ENCODE results near the gene UTRN. TPM values are rescaled to one million over a fixed set of nuclear protein-coding genes. Genes with fewer than 3 reads are reported as not detected.

UTRN gene
- total RNA-seq, 2 experiments from 2014 or later, result 35.3 to 39.9 TPM

DNA sequence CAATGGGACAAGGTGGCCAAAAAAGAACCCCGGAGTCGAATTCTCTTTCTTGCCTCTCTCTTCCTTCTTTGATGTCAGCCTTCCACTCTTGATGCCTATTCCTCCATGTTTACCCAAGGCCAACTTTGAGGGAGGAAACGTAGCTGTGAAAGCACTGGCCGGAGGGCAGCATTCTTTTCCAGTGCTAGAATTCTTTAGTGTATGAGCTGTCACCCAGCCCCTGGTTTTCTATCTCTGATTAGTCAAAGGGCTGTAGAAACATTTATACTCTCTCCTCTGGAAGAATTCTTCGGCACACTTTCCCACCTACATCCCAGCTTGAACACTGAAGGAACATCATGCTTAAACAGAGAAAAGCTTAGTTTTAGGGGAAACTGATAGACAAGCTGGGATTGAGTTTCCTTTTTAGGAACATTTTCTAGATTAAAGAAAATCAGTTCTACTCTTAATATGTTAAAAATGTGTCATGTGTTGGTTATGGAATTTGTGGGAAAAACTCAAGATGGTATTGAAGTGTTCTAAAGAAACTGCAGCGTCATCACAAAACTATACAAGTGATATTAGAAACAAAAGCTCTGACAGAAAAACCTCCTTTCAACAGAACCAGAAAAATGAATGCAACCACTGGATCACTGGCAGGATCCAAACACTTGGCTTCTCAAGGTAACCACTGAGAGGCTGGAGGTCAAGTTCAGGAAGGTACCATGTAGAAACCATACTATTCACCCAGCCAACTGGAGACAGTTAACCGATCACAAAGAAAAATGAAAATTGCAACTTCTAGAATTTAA, 20.7 kb upstream of the UTRN start:
- no peaks in the 10 kb centered on the region for H3K36me3 Mint-ChIP-seq (ENCODE audit: low read depth)
- H3K27me3 Mint-ChIP-seq (ENCODE audit: low read depth), result no peaks in the 10 kb centered on the region
- H3K4me3 Mint-ChIP-seq, result no peak overlapping the region
- H3K4me1 Mint-ChIP-seq (ENCODE audit: low read depth), result no peaks in the 10 kb centered on the region
- no peak for DNase-seq
- H3K27ac Mint-ChIP-seq, result no peak overlapping the region
- CTCF ChIA-PET, result interaction anchor here (1.6 kb wide), 1 partner anchor 13 kb away, joined by 3 read pairs; no protein-coding TSS in a partner anchor
- no peaks in the 10 kb centered on the region for H3K9me3 Mint-ChIP-seq
- intact Hi-C loops (cut with micrococcal nuclease), result loop anchor here (5.0 kb wide), 1 partner anchor 763 kb away; no protein-coding TSS in a partner anchor

DNA sequence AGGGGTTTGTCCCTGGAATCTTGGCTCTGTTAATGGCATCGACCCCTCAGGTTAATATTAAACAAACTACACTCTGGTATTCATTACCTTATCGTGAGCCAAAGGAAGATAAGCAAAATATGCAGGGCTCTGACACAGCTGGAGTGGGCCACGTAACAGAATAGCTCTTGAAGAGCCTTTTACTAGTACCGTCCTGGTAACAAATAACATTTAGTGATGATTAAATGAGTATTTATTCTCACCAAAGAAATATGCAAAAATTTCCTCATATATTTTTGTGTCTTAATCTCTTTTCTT, 20.1 kb upstream of the UTRN start:
- Mint-ChIP-seq H3K27me3 (ENCODE audit: low read depth) (no peaks in the 10 kb centered on the region), H3K9me3 (no peaks in the 10 kb centered on the region), H3K4me1 (ENCODE audit: low read depth) (no peaks in the 10 kb centered on the region), H3K36me3 (ENCODE audit: low read depth) (no peaks in the 10 kb centered on the region), H3K4me3 (no peak overlapping the region), H3K27ac (no peak overlapping the region)
- no peak for DNase-seq
- intact Hi-C loops (cut with micrococcal nuclease), result no loop called here
- CTCF ChIA-PET, result interaction anchor here (1.6 kb wide), 1 partner anchor 12 kb away, joined by 3 read pairs; no protein-coding TSS in a partner anchor

DNA sequence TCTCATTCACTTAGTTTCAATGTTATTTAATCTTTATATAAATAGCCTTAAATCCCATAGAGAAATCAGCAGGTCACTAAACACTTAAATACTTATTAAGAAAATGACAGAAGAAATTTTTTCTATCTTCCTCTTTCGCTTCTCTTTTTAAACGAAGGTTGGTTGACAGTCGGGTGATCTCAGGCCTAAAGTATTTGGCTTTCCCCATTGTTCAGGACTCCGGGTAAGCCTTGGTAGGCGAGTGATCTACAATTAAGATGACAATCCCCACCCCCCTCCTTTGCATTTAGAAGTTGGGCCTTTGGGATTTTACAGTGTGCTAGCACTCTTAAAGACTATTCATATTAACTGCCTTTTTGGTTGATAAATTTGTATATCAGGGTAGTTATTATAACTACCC, 19.7 kb upstream of the UTRN start:
- CTCF ChIA-PET, result interaction anchor here (1.6 kb wide), 1 partner anchor 12 kb away, joined by 3 read pairs; no protein-coding TSS in a partner anchor

DNA sequence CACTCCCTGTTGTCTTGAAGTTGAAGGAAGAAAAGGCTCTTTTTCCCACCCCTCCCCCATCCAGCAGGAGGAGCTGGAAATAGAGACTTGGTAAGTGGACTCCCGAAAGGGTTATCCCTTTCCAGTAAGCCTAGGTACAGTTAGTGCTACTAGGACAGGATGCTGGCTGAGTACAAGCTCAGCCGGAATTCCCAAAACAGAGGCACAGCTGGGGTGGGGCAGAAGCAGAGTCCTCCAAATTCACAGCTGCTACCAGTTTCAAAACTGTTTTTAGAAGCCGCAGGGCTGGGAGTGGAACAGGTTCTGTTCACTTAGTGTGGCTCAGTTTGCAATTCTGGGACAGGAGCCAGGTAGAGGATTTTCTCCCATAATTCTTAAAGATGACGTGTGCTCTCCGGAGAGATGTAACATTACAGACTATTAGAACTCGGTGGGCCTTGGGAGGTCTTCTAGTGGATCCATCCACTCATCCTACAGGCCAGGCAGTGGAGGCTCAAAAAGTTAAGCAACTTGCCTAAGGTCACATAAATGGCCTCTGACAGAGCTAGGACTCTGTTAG, 19.0 kb upstream of the UTRN start:
- Mint-ChIP-seq H3K36me3 (ENCODE audit: low read depth) (no peaks in the 10 kb centered on the region), H3K27ac (no peak overlapping the region), H3K4me3 (no peak overlapping the region), H3K9me3 (peaks cover 5% of the 10 kb centered on the region), H3K27me3 (ENCODE audit: low read depth) (no peaks in the 10 kb centered on the region), H3K4me1 (ENCODE audit: low read depth) (no peaks in the 10 kb centered on the region)
- CTCF ChIA-PET, result no interaction called here
- intact Hi-C loops (cut with micrococcal nuclease), result no loop called here
- no peak for DNase-seq

More for the DNA sequence above, 19.7 kb upstream of the UTRN start:
- DNase-seq, result no peak
- no peaks in the 10 kb centered on the region for H3K4me1 Mint-ChIP-seq (ENCODE audit: low read depth)
- H3K4me3 Mint-ChIP-seq, result no peak overlapping the region
- intact Hi-C loops (cut with micrococcal nuclease), result no loop called here
- H3K36me3 Mint-ChIP-seq (ENCODE audit: low read depth), result no peaks in the 10 kb centered on the region
- peaks cover 2% of the 10 kb centered on the region for H3K9me3 Mint-ChIP-seq
- H3K27ac Mint-ChIP-seq, result no peak overlapping the region
- no peaks in the 10 kb centered on the region for H3K27me3 Mint-ChIP-seq (ENCODE audit: low read depth)

DNA sequence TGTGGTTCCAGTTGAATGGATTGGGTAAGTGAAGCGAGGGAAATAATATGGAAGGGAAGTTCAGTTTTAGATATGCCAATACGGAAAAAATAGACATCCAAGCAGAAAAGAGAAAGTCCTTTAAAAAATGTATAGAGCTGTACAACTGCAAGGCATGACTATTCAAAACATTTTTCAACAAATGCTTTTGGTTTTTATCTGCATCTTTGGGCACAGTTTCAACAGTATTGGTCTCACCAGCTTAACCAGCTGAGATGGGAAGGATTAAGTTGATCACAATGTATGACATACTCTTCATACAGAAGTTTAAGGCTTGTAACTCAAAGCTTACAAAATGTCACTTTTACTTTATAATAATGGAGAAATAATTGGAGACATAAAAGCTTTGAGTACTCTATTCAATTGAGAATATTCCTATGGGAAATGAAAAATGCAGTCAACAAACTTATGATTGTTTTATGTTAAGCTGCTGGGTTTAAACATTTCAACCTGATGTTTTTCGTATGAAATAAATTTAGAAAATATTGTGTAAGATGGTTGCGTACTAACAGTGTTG, 16.3 kb upstream of the UTRN start:
- Mint-ChIP-seq H3K4me1 (ENCODE audit: low read depth) (no peaks in the 10 kb centered on the region), H3K36me3 (ENCODE audit: low read depth) (no peaks in the 10 kb centered on the region), H3K9me3 (peaks cover 5% of the 10 kb centered on the region), H3K4me3 (no peak overlapping the region), H3K27ac (no peak overlapping the region), H3K27me3 (ENCODE audit: low read depth) (no peaks in the 10 kb centered on the region)
- DNase-seq, result no peak
- intact Hi-C loops (cut with micrococcal nuclease), result no loop called here
- CTCF ChIA-PET, result interaction anchor here (0.6 to 1.1 kb wide), 4 partner anchors 53 to 213 kb away, joined by 3 to 4 read pairs (median 3); no protein-coding TSS in a partner anchor

DNA sequence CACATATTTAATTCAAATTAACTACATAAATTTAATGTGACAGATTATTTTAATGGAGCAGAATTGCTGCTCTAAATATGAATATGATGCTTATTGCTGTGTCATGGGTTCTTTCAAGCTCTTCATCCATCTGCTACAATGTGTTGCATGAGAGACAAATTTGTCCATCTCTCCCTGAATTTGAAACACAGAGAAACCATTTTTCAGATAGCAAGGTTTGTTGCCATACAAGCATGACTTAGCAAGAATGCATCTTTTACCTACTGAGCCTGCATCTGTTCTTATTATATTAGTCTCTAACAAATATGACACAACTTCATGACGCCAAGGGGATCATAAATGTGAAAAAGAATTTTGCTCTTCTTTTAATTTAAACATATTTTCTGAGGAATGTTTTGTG, 8.0 kb upstream of the UTRN start:
- intact Hi-C loops (cut with micrococcal nuclease), result no loop called here
- H3K27me3 Mint-ChIP-seq (ENCODE audit: low read depth), result no peaks in the 10 kb centered on the region
- CTCF ChIA-PET, result interaction anchor here (1.4 kb wide), 1 partner anchor 12 kb away, joined by 3 read pairs; no protein-coding TSS in a partner anchor
- no peak for DNase-seq
- H3K4me1 Mint-ChIP-seq (ENCODE audit: low read depth), result no peaks in the 10 kb centered on the region
- H3K4me3 Mint-ChIP-seq, result no peak overlapping the region
- H3K36me3 Mint-ChIP-seq (ENCODE audit: low read depth), result no peaks in the 10 kb centered on the region
- H3K9me3 Mint-ChIP-seq, result no peaks in the 10 kb centered on the region
- no peak overlapping the region for H3K27ac Mint-ChIP-seq

DNA sequence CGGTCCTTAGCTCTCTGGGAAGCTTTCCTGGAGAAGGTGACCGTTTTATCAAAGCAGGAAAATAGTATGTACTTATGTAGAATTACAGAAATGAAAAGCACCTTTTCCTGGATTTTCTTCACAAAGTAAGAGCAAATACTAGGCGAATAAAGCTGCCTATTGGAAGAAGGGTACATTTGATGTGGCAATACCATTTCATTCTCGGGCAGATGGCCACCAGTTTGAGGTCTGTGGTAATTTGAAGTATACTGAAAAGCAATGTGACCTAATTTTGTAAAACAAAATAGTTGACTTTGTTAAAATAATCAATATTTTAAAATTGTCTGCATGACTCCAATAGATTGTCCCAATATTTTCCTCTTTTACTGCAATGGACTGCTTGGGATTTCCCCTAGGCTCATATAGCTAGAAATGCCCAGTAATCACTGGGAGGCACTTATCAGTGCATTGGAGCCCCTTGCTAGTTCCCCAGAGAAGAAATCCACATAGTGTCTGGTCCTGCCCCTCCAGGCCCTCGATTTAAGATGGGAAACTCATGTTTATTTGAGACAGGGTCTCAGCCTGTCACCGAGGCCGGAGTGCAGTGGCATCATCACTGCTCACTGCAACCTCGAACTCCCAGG, 7.4 kb upstream of the UTRN start:
- no peaks in the 10 kb centered on the region for H3K36me3 Mint-ChIP-seq (ENCODE audit: low read depth)
- no peak for DNase-seq
- no peak overlapping the region for H3K27ac Mint-ChIP-seq
- CTCF ChIA-PET, result interaction anchor here (1.4 kb wide), 1 partner anchor 13 kb away, joined by 3 read pairs; no protein-coding TSS in a partner anchor
- no peaks in the 10 kb centered on the region for H3K4me1 Mint-ChIP-seq (ENCODE audit: low read depth)
- peaks cover 1% of the 10 kb centered on the region for H3K27me3 Mint-ChIP-seq (ENCODE audit: low read depth)
- no peak overlapping the region for H3K4me3 Mint-ChIP-seq
- intact Hi-C loops (cut with micrococcal nuclease), result no loop called here
- no peaks in the 10 kb centered on the region for H3K9me3 Mint-ChIP-seq

DNA sequence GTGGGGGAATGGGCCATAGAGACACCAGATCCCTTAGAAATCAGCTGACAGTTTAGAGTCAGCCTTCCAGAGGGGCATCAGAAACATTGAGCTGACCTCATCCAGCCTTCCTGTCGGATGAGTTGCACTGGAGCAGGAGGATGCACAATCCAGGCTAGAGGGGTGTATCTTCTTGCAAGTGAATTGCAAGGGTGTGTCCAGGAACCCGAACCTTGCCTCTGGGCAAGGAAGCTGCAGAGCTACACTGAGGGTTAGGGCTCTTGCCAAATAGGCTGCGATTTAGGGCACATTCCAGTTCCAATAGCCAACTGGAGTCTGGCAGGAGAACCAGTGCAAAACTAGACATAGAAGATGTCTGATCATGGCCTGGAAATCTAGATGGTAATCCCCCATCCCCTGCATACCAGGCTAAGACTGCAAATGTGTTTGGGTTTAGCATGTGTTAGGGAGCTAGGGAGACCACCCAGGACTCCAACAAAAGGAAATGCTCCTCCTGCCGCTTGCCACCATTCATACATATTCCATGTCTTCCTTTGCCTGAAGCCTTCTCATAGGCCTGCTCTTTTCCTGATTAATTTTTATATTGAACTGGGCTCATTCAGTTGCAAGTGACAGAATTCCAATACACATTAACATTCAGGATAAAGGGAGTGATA, 6.3 kb upstream of the UTRN start:
- Mint-ChIP-seq H3K4me1 (ENCODE audit: low read depth) (peaks cover 2% of the 10 kb centered on the region), H3K27ac (no peak overlapping the region), H3K27me3 (ENCODE audit: low read depth) (peaks cover 7% of the 10 kb centered on the region), H3K4me3 (no peak overlapping the region), H3K9me3 (no peaks in the 10 kb centered on the region), H3K36me3 (ENCODE audit: low read depth) (no peaks in the 10 kb centered on the region)
- no peak for DNase-seq
- intact Hi-C loops (cut with micrococcal nuclease), result no loop called here
- CTCF ChIA-PET, result no interaction called here

DNA sequence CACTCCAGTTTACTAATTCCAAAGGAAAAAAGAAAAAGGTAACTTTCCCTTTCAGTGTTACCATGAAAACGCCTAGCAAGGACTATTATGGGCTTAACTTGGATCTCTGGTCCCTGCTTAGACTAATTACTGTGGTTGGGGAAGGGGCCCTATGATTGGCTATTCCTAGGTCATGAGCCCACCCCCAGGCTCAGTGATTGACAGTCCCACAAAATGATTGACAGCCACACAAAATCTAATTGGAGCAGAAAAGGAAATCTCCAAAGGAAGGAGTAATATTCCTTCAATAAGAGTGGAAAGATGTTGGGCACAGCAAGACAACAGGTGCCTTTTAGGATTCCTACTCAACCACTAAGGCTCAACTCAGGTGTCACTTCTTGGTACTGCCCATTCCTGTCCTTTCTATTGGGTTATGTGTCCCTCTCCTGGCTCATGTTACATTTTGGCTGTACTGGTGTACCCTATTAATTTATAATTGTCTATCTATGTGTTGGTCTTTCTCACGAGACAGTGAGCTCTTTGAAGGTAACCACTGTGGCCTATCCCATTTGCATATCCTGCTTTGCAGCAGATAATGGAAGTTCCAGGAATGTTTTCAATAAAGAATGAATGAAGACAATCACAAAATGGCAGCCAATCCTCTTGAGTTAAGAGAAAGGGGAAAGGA, 5.5 kb upstream of the UTRN start:
- DNase-seq, result no peak
- no peaks in the 10 kb centered on the region for H3K9me3 Mint-ChIP-seq
- intact Hi-C loops (cut with micrococcal nuclease), result no loop called here
- H3K36me3 Mint-ChIP-seq (ENCODE audit: low read depth), result no peaks in the 10 kb centered on the region
- H3K4me3 Mint-ChIP-seq, result no peak overlapping the region
- H3K27me3 Mint-ChIP-seq (ENCODE audit: low read depth), result peaks cover 9% of the 10 kb centered on the region
- CTCF ChIA-PET, result no interaction called here
- H3K4me1 Mint-ChIP-seq (ENCODE audit: low read depth), result peaks cover 7% of the 10 kb centered on the region
- no peak overlapping the region for H3K27ac Mint-ChIP-seq

DNA sequence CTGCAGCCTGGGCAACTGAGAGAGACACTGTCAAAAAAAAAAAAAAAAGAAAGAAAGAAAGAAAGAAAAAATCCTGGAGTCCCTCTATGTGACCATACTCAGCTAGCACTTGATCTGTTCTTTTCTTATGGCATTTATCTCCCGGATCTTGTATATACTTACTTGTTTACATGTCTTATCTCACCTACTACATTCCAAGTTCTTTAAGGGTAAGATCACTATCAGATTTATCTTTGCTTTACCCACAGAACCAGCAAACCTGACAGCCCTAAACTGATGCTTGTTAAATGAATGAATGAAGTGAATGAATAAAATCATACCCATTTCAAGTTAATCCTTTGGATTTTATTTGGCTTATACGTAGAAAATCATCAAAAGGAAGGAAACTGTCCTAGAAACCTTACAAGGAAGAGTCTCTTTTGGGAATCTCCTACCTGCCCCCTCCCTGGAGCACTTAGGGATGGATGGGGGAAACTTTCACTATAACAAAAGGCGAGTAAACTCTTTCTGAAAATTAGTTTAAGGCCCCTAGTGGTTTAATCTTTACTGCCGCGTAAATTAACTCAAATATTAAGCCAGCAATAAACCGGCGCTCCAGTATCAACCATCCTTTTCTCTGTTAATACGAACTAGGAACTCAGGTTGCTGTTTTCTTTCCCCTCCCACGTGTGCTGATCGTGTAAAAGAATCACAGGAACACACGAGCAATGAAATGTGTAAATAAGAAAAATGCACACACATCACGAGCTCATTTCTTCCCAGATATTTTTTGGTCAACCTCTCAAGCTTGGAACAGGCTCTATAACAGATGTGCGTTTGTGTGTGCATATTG, 1.3 kb upstream of the UTRN start:
- H3K36me3 Mint-ChIP-seq (ENCODE audit: low read depth), result no peaks in the 10 kb centered on the region
- H3K4me1 Mint-ChIP-seq (ENCODE audit: low read depth), result peaks cover 12% of the 10 kb centered on the region
- H3K9me3 Mint-ChIP-seq, result no peaks in the 10 kb centered on the region
- CTCF ChIA-PET, result interaction anchor here (0.7 kb wide), 3 partner anchors 13 to 629 kb away, joined by 3 read pairs; no protein-coding TSS in a partner anchor
- H3K4me3 Mint-ChIP-seq, result peak overlapping the region; percentile 86
- H3K27me3 Mint-ChIP-seq (ENCODE audit: low read depth), result peaks cover 21% of the 10 kb centered on the region
- DNase-seq, result no peak
- intact Hi-C loops (cut with micrococcal nuclease), result loop anchor here (1.0 to 2.0 kb wide), 2 partner anchors 179 to 220 kb away; no protein-coding TSS in a partner anchor
- H3K27ac Mint-ChIP-seq, result no peak overlapping the region

DNA sequence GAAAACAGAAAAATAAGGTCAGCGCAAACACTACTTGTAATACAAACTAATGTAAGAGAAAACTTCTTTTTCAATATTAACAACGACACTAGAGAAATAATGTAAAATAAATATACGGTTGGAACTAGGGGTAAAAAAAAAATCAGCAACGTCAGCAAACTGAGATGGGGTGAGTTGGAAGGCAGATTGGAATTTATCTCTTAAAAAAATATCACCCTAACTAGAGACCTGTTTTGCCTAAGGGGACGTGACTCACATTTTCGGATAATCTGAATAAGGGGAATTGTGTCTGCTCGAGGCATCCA, 705 bp upstream of the UTRN start:
- Mint-ChIP-seq H3K4me3 (peak overlapping the region; percentile 86), H3K27me3 (ENCODE audit: low read depth) (peaks cover 21% of the 10 kb centered on the region), H3K36me3 (ENCODE audit: low read depth) (no peaks in the 10 kb centered on the region), H3K27ac (no peak overlapping the region), H3K9me3 (no peaks in the 10 kb centered on the region), H3K4me1 (ENCODE audit: low read depth) (peaks cover 12% of the 10 kb centered on the region)
- intact Hi-C loops (cut with micrococcal nuclease), result loop anchor here (1.0 to 2.0 kb wide), 2 partner anchors 180 to 220 kb away; no protein-coding TSS in a partner anchor
- CTCF ChIA-PET, result interaction anchor here (0.7 kb wide), 1 partner anchor 59 kb away, joined by 3 read pairs; no protein-coding TSS in a partner anchor
- DNase-seq, result no peak

Data from activated naive CD4-positive, alpha-beta T cell treated with anti-CD3 and anti-CD28 coated beads for 36 hours (primary cell).